Measurements from ENCODE around the gene GAB2.

GRCh38 chr11:78351193-78351592 is 66.4 kb downstream of the GAB2 start:
- TF ChIP-seq CTCF (IDR thresholded peaks at IDR 0.05) = no peak
- TF ChIP-seq POLR2A (IDR thresholded peaks at IDR 0.05) = no peak
